Endodermal cell (in vitro differentiated cells): ENCODE measurements around the gene WNK1. TPM values are rescaled to one million over a fixed set of nuclear protein-coding genes. Genes with fewer than 3 reads are reported as not detected.

ENCODE experiments used
- DNase-seq: peaks from one replicate; pipeline ENCODE4 v3.0.0-alpha.2; 2017
- H3K27ac ChIP-seq: 2 replicates; pipeline ENCODE4 v1.5.1; 2013; ENCODE audit warnings: mild to moderate bottlenecking, low read depth, low read length, moderate library complexity
- H3K27me3 ChIP-seq: 2 replicates; pipeline ENCODE4 v1.6.1; 2013; ENCODE audit warnings: mild to moderate bottlenecking, low read length, moderate library complexity; ENCODE audit not compliant: insufficient read depth, control insufficient read depth, poor library complexity, severe bottlenecking
- H3K36me3 ChIP-seq: 2 replicates; pipeline ENCODE4 v1.7.0; 2013; ENCODE audit warnings: mild to moderate bottlenecking, low read length, moderate library complexity; ENCODE audit not compliant: control insufficient read depth, insufficient read depth
- H3K4me1 ChIP-seq: one replicate; pipeline ENCODE4 v1.7.0; 2013; ENCODE audit warnings: low read length; ENCODE audit not compliant: control insufficient read depth, insufficient read depth
- H3K4me3 ChIP-seq: 2 replicates; pipeline ENCODE4 v1.5.1; 2013; ENCODE audit warnings: mild to moderate bottlenecking, low read length, moderate library complexity
- H3K9ac ChIP-seq: 2 replicates; pipeline ENCODE4 v1.6.1; 2013; ENCODE audit warnings: mild to moderate bottlenecking, low read length, moderate library complexity; ENCODE audit not compliant: poor library complexity, severe bottlenecking; ENCODE audit errors: extremely low read depth
- H3K9me3 ChIP-seq: 2 replicates; pipeline ENCODE4 v1.6.1; 2013; ENCODE audit warnings: mild to moderate bottlenecking, low read length, moderate library complexity; ENCODE audit not compliant: control insufficient read depth
- H3K27ac Mint-ChIP-seq: 2 replicates; pipeline ENCODE4 v1.8.0; 2020; ENCODE audit warnings: mixed read lengths
- H3K27me3 Mint-ChIP-seq: 2 replicates; pipeline ENCODE4 v1.8.0; 2021; ENCODE audit warnings: mild to moderate bottlenecking, mixed read lengths; ENCODE audit not compliant: insufficient read depth
- H3K36me3 Mint-ChIP-seq: 2 replicates; pipeline ENCODE4 v1.8.0; 2020; ENCODE audit warnings: low read depth, mixed read lengths
- H3K4me1 Mint-ChIP-seq: 2 replicates; pipeline ENCODE4 v1.8.0; 2020; ENCODE audit warnings: mixed read lengths
- H3K4me3 Mint-ChIP-seq: 2 replicates; pipeline ENCODE4 v1.8.0; 2020; ENCODE audit warnings: mild to moderate bottlenecking, moderate library complexity, mixed read lengths
- H3K9me3 Mint-ChIP-seq: 2 replicates; pipeline ENCODE4 v1.8.0; 2020; ENCODE audit warnings: mild to moderate bottlenecking, mixed read lengths
- CTCF ChIP-seq: fragments of 200-600 bp; sonication (generic); conservative IDR thresholded peaks from 2 replicates; pipeline ENCODE4 v1.5.0; 2021; ENCODE audit warnings: antibody characterized with exemption, mild to moderate bottlenecking
- WGBS, 2 experiments: methylation state at CpG; one replicate each; pipeline versions ENCODE4 v1.1.5 to v1.1.7; 2013; ENCODE audit warnings: missing lambda C conversion rate in 2 of 2, mixed read lengths in 1 of 2; ENCODE audit not compliant: insufficient coverage in 1 of 2, insufficient read length in 1 of 2; 5-methylcytosine and 5-hydroxymethylcytosine counted together
- total RNA-seq, 2 donors: library from RNA; stranded (reverse); fragmentation: NEBNext Ultra II Directional in 1 of 2; extraction: Animal tissue kit (Norgen Biotek cat#: 25700) in 1 of 2; gene quantifications; 2 replicates in 1 of 2; 3 replicates in 1 of 2; pipeline ENCODE4 v1.2.1, GENCODE V29; 2021

The WNK1 gene
- total RNA-seq, 2 donors from 2014 or later = 199 to 412 TPM

DNA sequence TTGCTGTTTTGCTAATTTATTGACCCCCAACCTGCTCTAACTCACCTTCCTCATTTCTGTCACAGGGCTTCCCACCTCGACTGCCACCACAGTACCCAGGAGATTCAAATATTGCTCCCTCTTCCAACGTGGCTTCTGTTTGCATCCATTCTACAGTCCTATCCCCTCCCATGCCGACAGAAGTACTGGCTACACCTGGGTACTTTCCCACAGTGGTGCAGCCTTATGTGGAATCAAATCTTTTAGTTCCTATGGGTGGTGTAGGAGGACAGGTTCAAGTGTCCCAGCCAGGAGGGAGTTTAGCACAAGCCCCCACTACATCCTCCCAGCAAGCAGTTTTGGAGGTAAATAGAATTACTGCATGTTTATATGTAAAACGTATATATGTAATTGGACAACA, 128.3 kb downstream of the WNK1 start:
- H3K36me3 Mint-ChIP-seq = peaks cover 83% of the 10 kb centered on the region
- no peak overlapping the region for H3K27ac ChIP-seq
- no peaks in the 10 kb centered on the region for H3K4me1 Mint-ChIP-seq
- no peaks in the 10 kb centered on the region for H3K9me3 ChIP-seq
- H3K27ac Mint-ChIP-seq = no peak overlapping the region
- H3K27me3 Mint-ChIP-seq = no peaks in the 10 kb centered on the region
- TF ChIP-seq CTCF = no peak
- H3K27me3 ChIP-seq = no peaks in the 10 kb centered on the region
- 95% methylated on average over 4 of the region's 4 CpGs; no CpG with 5 or more reads in 1 of the 2 experiments for WGBS, 2 experiments
- peaks cover 93% of the 10 kb centered on the region for H3K36me3 ChIP-seq
- H3K9me3 Mint-ChIP-seq = no peaks in the 10 kb centered on the region
- no peak overlapping the region for H3K4me3 Mint-ChIP-seq
- DNase-seq = no peak
- H3K4me1 ChIP-seq = no peaks in the 10 kb centered on the region
- H3K9ac ChIP-seq = no peak overlapping the region
- no peak overlapping the region for H3K4me3 ChIP-seq

DNA sequence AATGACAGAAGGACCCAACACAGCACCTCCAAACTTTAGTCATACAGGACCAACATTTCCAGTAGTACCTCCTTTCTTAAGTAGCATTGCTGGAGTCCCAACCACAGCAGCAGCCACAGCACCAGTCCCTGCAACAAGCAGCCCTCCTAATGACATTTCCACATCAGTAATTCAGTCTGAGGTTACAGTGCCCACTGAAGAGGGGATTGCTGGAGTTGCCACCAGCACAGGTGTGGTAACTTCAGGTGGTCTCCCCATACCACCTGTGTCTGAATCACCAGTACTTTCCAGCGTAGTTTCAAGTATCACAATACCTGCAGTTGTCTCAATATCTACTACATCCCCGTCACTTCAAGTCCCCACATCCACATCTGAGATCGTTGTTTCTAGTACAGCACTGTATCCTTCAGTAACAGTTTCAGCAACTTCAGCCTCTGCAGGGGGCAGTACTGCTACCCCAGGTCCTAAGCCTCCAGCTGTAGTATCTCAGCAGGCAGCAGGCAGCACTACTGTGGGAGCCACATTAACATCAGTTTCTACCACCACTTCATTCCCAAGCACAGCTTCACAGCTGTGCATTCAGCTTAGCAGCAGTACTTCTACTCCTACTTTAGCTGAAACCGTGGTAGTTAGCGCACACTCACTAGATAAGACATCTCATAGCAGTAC, 132.5 kb downstream of the WNK1 start:
- Mint-ChIP-seq H3K9me3 (no peaks in the 10 kb centered on the region), H3K4me1 (no peaks in the 10 kb centered on the region), H3K27me3 (no peaks in the 10 kb centered on the region), H3K36me3 (peaks cover 97% of the 10 kb centered on the region), H3K4me3 (no peak overlapping the region), H3K27ac (no peak overlapping the region)
- TF ChIP-seq CTCF = no peak
- no peaks in the 10 kb centered on the region for H3K27me3 ChIP-seq
- peaks cover 99% of the 10 kb centered on the region for H3K36me3 ChIP-seq
- H3K4me3 ChIP-seq = no peak overlapping the region
- H3K27ac ChIP-seq = no peak overlapping the region
- H3K9me3 ChIP-seq = no peaks in the 10 kb centered on the region
- WGBS, 2 experiments = 95 to 100% methylated on average over 4 to 5 of the region's 5 CpGs
- no peak for DNase-seq
- no peaks in the 10 kb centered on the region for H3K4me1 ChIP-seq
- H3K9ac ChIP-seq = no peak overlapping the region

GRCh38 chr12:885701-886100, 133.3 kb downstream of the WNK1 start:
- H3K27me3 ChIP-seq = no peaks in the 10 kb centered on the region
- peaks cover 97% of the 10 kb centered on the region for H3K36me3 Mint-ChIP-seq

More at GRCh38 chr12:885701-886100, 133.3 kb downstream of the WNK1 start:
- TF ChIP-seq CTCF = no peak
- no peaks in the 10 kb centered on the region for H3K27me3 Mint-ChIP-seq
- Histone ChIP-seq H3K9ac (no peak overlapping the region), H3K9me3 (no peaks in the 10 kb centered on the region), H3K27ac (no peak overlapping the region), H3K4me1 (no peaks in the 10 kb centered on the region), H3K36me3 (peaks cover 99% of the 10 kb centered on the region), H3K4me3 (no peak overlapping the region)
- H3K9me3 Mint-ChIP-seq = no peaks in the 10 kb centered on the region
- no peak overlapping the region for H3K4me3 Mint-ChIP-seq
- H3K4me1 Mint-ChIP-seq = no peaks in the 10 kb centered on the region
- peak overlapping the region; percentile 25 for H3K27ac Mint-ChIP-seq
- DNase-seq = no peak
- WGBS, 2 experiments = 91 to 100% methylated on average over 1 of the region's 2 CpGs
